ENCODE measurements around the gene PGLYRP3.

GRCh38 chr1:153362187-153362775 lies 49.5 kb upstream of the PGLYRP3 start:
- no peak for TF ChIP-seq CTCF (IDR thresholded peaks at IDR 0.05; ENCODE audit: extremely low read depth in 1 of 2, insufficient read depth in 1 of 2, low read depth in 1 of 2, low read length in 2 of 2)
- TF ChIP-seq EZH2 (IDR thresholded peaks at IDR 0.05; ENCODE audit: borderline replicate concordance, low read depth, low read length, severe bottlenecking) = no peak
- TF ChIP-seq POLR2AphosphoS5 (IDR thresholded peaks at IDR 0.05; ENCODE audit: insufficient read depth, low read depth, low read length) = no peak
- no peak for TF ChIP-seq MYC (IDR thresholded peaks at IDR 0.05; ENCODE audit: low read depth, low read length)
- TF ChIP-seq POLR2A (IDR thresholded peaks at IDR 0.05; ENCODE audit: low read depth, low read length) = no peak
- TF ChIP-seq MAX (IDR thresholded peaks at IDR 0.05; ENCODE audit: insufficient read depth, insufficient read length) = no peak
- no peak for TF ChIP-seq FOS (IDR thresholded peaks at IDR 0.05; ENCODE audit: borderline replicate concordance, insufficient read depth, low read length)
- TF ChIP-seq GATA2 (IDR thresholded peaks at IDR 0.05; ENCODE audit: insufficient read depth, insufficient read length, low read depth, low read length) = no peak
